ENCODE results near the gene REM2.
"Not testable (repeated sequence)": the region's sequence is repeated elsewhere in the genome, so short reads cannot be mapped to it uniquely, and the experiment has no call there.

Gene REM2

DNA sequence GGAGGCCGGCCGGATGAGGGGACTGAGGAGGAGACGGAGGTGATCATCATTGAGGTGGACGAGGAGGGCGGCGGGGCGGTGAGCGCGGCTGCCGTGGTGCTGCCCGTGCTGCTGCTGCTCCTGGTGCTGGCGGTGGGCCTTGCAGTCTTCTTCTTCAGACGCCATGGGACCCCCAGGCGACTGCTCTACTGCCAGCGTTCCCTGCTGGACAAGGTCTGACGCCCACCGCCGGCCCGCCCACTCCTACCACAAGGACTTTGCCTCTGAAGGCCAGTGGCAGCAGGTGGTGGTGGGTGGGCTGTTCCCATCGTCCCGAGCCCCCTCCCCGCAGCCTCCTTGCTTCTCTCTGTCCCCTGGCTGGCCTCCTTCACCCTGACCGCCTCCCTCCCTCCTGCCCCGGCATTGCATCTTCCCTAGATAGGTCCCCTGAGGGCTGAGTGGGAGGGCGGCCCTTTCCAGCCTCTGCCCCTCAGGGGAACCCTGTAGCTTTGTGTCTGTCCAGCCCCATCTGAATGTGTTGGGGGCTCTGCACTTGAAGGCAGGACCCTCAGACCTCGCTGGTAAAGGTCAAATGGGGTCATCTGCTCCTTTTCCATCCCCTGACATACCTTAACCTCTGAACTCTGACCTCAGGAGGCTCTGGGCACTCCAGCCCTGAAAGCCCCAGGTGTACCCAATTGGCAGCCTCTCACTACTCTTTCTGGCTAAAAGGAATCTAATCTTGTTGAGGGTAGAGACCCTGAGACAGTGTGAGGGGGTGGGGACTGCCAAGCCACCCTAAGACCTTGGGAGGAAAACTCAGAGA is 37.0 kb upstream of the REM2 start:
- no peaks in the 10 kb centered on the region for H3K9me3 ChIP-seq (ENCODE audit: low read depth, low read length)
- peak overlapping the region; percentile 77; the same call in 1 of the 2 replicates for H3K27ac ChIP-seq
- DNase-seq (ENCODE audit: low read depth, low spot score): no peak
- H3K36me3 ChIP-seq (ENCODE audit: insufficient read depth, low read length): peaks cover 48% of the 10 kb centered on the region
- H3K4me3 ChIP-seq: no peak overlapping the region
- no peak overlapping the region for H3K9ac ChIP-seq (ENCODE audit: insufficient read length)
- TF ChIP-seq POLR2AphosphoS5 (IDR thresholded peaks at IDR 0.05; ENCODE audit: borderline replicate concordance, low read depth, low read length) (no peak), EZH2 (IDR thresholded peaks at IDR 0.05) (no peak), FOXP2 (optimal IDR thresholded peaks at IDR 0.05; ENCODE audit: control extremely low read depth, extremely low read length, insufficient read depth) (no peak)

DNA sequence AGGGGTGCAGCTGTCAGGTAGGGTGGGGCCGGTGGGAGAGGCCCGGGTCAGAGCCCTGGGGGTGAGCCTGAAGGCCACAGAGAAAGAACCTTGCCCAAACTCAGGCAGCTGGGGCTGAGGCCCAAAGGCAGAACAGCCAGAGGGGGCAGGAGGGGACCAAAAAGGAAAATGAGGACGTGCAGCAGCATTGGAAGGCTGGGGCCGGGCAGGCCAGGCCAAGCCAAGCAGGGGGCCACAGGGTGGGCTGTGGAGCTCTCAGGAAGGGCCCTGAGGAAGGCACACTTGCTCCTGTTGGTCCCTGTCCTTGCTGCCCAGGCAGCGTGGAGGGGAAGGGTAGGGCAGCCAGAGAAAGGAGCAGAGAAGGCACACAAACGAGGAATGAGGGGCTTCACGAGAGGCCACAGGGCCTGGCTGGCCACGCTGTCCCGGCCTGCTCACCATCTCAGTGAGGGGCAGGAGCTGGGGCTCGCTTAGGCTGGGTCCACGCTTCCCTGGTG is 36.2 kb upstream of the REM2 start:
- no peaks in the 10 kb centered on the region for H3K9me3 ChIP-seq (ENCODE audit: low read depth, low read length)
- no peak overlapping the region for H3K4me3 ChIP-seq
- DNase-seq (ENCODE audit: low read depth, low spot score): no peak
- no peak overlapping the region for H3K9ac ChIP-seq (ENCODE audit: insufficient read length)
- peak overlapping the region; percentile 77 for H3K27ac ChIP-seq
- TF ChIP-seq POLR2AphosphoS5 (IDR thresholded peaks at IDR 0.05; ENCODE audit: borderline replicate concordance, low read depth, low read length) (no peak), EZH2 (IDR thresholded peaks at IDR 0.05) (no peak), FOXP2 (optimal IDR thresholded peaks at IDR 0.05; ENCODE audit: control extremely low read depth, extremely low read length, insufficient read depth) (no peak)
- peaks cover 40% of the 10 kb centered on the region for H3K36me3 ChIP-seq (ENCODE audit: insufficient read depth, low read length)

DNA sequence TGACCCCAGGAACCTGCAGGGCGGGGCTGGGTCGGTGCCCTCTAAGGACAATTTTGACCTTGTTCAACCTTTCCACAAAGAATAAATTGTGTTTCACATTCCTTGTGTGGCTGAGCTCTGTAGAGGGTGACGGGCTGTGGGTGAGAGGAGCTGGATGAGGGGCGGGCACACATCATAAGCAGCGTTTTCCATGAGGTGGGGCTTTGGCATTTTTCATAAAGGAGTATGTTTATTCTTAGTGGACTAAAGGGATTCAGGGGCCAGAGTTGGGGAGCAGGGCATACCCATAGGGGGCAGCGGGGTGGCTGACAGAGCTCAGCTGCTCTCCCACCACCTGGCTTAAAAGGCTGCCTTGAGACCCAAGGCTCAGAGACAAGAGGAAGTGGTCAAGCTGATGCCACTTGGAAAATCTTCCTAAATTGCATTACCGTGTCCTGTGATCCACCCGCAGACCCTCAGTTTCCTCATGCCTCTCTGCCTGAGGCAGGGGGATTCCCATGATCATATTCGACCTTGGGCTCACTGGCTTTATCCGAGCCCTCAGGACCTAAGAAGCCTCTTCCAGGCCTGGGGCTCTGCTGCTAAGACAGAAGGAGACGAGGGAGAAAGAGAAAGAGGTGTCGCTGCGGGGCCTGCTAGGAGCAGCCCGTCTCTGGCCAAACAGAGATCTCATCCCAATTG is 35.2 kb upstream of the REM2 start:
- no peak for TF ChIP-seq FOXP2 (optimal IDR thresholded peaks at IDR 0.05; ENCODE audit: control extremely low read depth, extremely low read length, insufficient read depth)
- peak overlapping the region; percentile 68 for H3K4me3 ChIP-seq
- DNase-seq (ENCODE audit: low read depth, low spot score): no peak
- peaks cover 31% of the 10 kb centered on the region for H3K36me3 ChIP-seq (ENCODE audit: insufficient read depth, low read length)
- peak overlapping the region; percentile 73 for H3K9ac ChIP-seq (ENCODE audit: insufficient read length)
- H3K27ac ChIP-seq: peak overlapping the region; percentile 97
- H3K9me3 ChIP-seq (ENCODE audit: low read depth, low read length): no peaks in the 10 kb centered on the region

DNA sequence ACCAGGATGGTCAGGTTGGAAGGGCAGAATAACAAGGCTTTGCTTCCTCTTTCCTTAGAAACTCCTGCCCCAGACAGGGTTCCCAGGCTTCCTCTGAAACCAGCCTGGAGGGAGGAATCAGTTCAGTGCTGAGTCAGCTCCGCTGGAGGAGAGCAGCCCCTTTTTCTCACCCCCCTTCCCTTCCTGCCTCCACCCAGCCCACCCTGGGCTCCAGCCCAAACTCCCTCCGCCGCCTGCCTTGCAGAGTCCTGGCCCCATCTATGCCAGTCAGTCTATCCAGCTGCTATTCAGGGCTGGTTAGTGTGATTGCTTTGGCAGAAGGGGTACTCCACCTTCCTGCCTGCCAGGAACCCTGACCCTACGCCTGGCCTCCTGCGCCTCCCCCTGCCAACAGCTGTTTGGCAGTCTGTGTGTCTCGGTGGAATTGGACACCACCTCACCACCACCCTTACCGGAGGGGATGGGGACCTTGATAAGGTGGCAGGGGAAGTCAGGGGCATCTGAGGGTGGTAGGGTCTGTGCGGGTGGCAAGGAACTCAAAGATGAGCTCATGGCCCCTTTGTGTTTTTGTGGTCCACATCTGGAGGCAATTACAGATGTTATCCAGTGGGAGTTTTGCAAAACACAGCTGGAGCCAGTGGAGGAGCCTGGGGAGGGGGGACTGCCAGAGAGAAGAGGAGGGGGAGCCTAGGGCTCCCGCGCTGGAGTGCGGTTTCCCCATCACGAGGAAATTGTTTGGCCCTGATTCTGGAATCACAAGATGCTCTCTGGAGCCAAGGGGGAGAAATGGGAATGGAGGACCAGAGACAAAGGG is 34.5 kb upstream of the REM2 start:
- peak overlapping the region; percentile 97 for H3K27ac ChIP-seq
- peak; percentile 92 for DNase-seq (ENCODE audit: low read depth, low spot score)
- H3K9ac ChIP-seq (ENCODE audit: insufficient read length): peak overlapping the region; percentile 73
- H3K9me3 ChIP-seq (ENCODE audit: low read depth, low read length): no peaks in the 10 kb centered on the region
- no peak; the same call in none of the 2 replicates for TF ChIP-seq POLR2AphosphoS5 (IDR thresholded peaks at IDR 0.05; ENCODE audit: borderline replicate concordance, low read depth, low read length)
- TF ChIP-seq EZH2 (IDR thresholded peaks at IDR 0.05): no peak
- no peak for TF ChIP-seq FOXP2 (optimal IDR thresholded peaks at IDR 0.05; ENCODE audit: control extremely low read depth, extremely low read length, insufficient read depth)
- H3K36me3 ChIP-seq (ENCODE audit: insufficient read depth, low read length): peaks cover 23% of the 10 kb centered on the region; the same call in 1 of the 2 replicates
- H3K4me3 ChIP-seq: peak overlapping the region; percentile 68

DNA sequence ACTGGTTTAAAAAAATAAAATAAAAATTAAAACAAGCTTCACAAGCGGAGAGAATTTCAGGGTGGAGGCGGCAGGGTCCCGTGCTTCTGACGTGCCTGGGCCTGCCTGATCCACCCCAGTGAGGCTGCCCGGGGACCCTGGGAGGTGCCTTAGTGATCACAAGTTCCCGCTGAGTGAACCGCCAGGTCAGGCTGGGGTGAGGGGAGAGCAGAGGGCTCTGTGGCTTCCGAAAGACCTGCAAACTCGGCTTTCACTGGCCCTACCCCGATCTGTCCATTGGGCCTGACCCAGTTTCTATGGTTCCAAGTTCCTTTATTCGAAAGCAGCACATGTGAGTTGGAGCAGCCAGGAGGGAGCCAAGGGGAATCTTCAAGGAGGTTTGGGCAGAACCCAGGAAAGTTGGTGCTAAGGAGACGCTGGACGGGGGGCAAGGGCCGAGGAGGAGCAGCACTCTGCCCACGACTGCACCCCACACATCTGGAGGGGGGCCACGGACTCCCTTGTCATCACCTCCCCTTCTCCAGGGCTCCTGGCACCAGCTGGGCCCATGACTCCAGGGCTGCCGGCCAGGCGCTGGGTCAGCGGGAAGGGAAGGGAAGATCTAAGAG is 33.7 kb upstream of the REM2 start:
- no peak for DNase-seq (ENCODE audit: low read depth, low spot score)
- no peaks in the 10 kb centered on the region for H3K9me3 ChIP-seq (ENCODE audit: low read depth, low read length)
- TF ChIP-seq FOXP2 (optimal IDR thresholded peaks at IDR 0.05; ENCODE audit: control extremely low read depth, extremely low read length, insufficient read depth) (no peak), EZH2 (IDR thresholded peaks at IDR 0.05) (no peak), POLR2AphosphoS5 (IDR thresholded peaks at IDR 0.05; ENCODE audit: borderline replicate concordance, low read depth, low read length) (no peak)
- H3K4me3 ChIP-seq: peak overlapping the region; percentile 68
- peak overlapping the region; percentile 75 for H3K9ac ChIP-seq (ENCODE audit: insufficient read length)
- peaks cover 18% of the 10 kb centered on the region; the same call in 1 of the 2 replicates for H3K36me3 ChIP-seq (ENCODE audit: insufficient read depth, low read length)
- peak overlapping the region; percentile 97 for H3K27ac ChIP-seq

DNA sequence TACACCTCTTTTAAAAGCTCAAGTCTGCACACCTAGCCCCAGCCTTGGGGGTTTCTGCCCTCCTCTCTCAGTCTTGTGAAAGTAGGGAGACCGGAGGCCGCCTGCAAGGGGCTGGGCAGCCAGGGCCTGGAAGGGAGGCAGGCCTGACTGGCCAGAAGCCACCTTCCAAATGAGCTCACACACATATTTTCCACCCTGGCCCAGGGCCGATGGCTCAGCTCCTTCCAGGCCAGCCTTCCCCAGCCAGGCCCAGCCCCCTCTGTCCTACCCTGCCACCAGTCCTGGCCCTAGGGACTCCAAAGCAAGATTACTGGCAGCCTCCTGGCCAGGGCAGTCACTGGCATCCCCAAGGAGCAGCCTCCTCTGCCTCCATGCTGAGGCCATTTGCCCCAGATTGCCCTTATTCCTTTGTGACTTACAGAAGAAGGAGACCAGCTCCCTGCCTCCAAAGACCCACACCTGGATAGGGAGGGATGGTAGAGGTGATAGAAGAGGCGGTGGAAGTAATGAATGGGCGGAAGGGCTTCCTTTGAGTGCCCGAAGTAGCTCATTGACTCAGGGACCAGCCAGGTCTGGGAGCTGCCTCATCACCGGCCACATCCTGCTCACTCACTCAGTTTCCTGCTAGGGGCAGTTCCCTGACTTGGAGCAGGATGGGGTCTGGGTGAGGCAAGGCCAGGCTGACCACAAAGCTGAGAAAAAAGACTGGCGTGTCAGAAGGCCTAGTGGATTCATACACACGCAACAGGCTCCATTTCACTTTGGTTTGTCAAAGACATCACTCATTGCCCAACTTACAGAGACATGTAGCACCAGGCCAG is 31.9 kb upstream of the REM2 start:
- DNase-seq (ENCODE audit: low read depth, low spot score): no peak
- no peak for TF ChIP-seq FOXP2 (optimal IDR thresholded peaks at IDR 0.05; ENCODE audit: control extremely low read depth, extremely low read length, insufficient read depth)
- TF ChIP-seq POLR2AphosphoS5 (IDR thresholded peaks at IDR 0.05; ENCODE audit: borderline replicate concordance, low read depth, low read length): no peak
- TF ChIP-seq EZH2 (IDR thresholded peaks at IDR 0.05): no peak
- peaks cover 3% of the 10 kb centered on the region; the same call in 1 of the 2 replicates for H3K36me3 ChIP-seq (ENCODE audit: insufficient read depth, low read length)
- no peak overlapping the region for H3K4me3 ChIP-seq
- peak overlapping the region; percentile 17; the same call in 1 of the 2 replicates for H3K27ac ChIP-seq
- H3K9me3 ChIP-seq (ENCODE audit: low read depth, low read length): no peaks in the 10 kb centered on the region
- no peak overlapping the region for H3K9ac ChIP-seq (ENCODE audit: insufficient read length)

DNA sequence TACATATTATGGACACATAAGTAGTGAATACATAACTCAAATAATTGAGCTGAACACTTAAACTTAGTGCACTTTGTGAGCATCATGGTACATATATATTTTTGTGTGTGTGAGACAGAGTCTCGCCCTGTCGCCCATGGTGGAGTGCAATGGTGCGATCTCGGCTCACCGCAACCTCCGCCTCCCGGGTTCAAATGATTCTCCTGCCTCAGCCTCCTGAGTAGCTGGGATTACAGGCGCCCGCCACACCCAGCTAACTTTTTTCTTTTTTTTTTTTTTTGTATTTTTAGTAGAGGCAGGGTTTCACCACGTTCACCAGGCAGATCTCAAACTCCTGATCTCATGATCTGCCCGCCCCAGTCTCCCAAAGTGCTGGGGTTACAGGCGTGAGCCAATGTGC is 30.8 kb upstream of the REM2 start:
- H3K27ac ChIP-seq; H3K36me3 ChIP-seq (ENCODE audit: insufficient read depth, low read length); DNase-seq (ENCODE audit: low read depth, low spot score); H3K4me3 ChIP-seq; H3K9ac ChIP-seq (ENCODE audit: insufficient read length); H3K9me3 ChIP-seq (ENCODE audit: low read depth, low read length): not testable (repeated sequence)

Data from SK-N-MC (cell line).